ENCODE results near the gene NDST1. TPM values are rescaled to one million over a fixed set of nuclear protein-coding genes. Genes with fewer than 3 reads are reported as not detected.

Gene NDST1
- total RNA-seq, 1 donor from 2014 or later, result 228 TPM

DNA sequence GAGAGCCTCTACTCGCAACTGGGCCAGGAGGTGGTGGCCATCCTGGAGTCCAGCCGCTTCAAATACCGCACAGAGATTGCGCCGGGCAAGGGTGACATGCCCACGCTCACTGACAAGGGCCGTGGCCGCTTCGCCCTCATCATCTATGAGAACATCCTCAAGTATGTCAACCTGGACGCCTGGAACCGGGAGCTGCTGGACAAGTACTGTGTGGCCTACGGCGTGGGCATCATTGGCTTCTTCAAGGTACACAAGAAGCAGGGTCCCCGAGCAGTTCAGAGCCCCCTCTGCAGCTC is 13.5 kb downstream of the NDST1 start:
- Mint-ChIP-seq H3K4me3 (ENCODE audit: unreplicated experiment) (no peak overlapping the region), H3K27ac (ENCODE audit: unreplicated experiment) (peak overlapping the region; percentile 36), H3K4me1 (ENCODE audit: low read depth) (peaks cover 81% of the 10 kb centered on the region), H3K36me3 (ENCODE audit: low read depth) (peaks cover 14% of the 10 kb centered on the region), H3K27me3 (ENCODE audit: low read depth) (no peaks in the 10 kb centered on the region), H3K9me3 (ENCODE audit: low read depth) (no peaks in the 10 kb centered on the region)
- TF ChIP-seq, protein P1, sequence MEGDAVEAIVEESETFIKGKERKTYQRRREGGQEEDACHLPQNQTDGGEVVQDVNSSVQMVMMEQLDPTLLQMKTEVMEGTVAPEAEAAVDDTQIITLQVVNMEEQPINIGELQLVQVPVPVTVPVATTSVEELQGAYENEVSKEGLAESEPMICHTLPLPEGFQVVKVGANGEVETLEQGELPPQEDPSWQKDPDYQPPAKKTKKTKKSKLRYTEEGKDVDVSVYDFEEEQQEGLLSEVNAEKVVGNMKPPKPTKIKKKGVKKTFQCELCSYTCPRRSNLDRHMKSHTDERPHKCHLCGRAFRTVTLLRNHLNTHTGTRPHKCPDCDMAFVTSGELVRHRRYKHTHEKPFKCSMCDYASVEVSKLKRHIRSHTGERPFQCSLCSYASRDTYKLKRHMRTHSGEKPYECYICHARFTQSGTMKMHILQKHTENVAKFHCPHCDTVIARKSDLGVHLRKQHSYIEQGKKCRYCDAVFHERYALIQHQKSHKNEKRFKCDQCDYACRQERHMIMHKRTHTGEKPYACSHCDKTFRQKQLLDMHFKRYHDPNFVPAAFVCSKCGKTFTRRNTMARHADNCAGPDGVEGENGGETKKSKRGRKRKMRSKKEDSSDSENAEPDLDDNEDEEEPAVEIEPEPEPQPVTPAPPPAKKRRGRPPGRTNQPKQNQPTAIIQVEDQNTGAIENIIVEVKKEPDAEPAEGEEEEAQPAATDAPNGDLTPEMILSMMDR (IDR thresholded peaks at IDR 0.05), result no peak
- no peak for DNase-seq (ENCODE audit: low spot score)

DNA sequence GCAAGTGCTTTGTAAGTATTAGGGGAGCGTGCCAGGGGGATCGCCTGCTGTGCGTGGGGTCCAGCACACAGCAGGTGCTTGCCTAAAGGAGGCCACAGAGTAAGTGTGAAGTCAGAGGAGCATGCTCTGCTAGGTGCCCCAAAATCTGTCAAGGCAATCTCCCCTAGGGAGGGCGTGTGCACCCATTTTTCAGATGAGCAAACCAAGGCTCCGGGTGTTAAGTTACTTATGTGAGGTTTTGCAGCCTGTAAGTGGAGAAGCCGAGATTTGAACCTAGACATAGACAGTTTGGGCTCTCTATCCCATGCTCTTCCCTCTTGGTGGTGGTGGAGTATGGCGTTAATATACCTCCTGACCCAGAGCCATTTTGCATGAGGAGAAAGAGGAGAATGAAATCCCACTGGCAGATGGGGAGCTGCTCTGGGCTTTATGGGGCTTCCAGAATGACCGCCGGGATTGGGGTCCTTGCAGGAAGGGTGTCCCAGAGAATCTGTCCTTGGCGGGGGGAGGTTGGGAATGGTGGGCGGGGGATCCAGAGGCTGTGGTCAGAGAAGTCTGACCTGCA is 14.1 kb downstream of the NDST1 start:
- DNase-seq (ENCODE audit: low spot score), result no peak
- Mint-ChIP-seq H3K27ac (ENCODE audit: unreplicated experiment) (no peak overlapping the region), H3K4me1 (ENCODE audit: low read depth) (peaks cover 81% of the 10 kb centered on the region), H3K27me3 (ENCODE audit: low read depth) (no peaks in the 10 kb centered on the region), H3K9me3 (ENCODE audit: low read depth) (no peaks in the 10 kb centered on the region), H3K4me3 (ENCODE audit: unreplicated experiment) (no peak overlapping the region), H3K36me3 (ENCODE audit: low read depth) (peaks cover 16% of the 10 kb centered on the region)
- TF ChIP-seq, protein P1 (IDR thresholded peaks at IDR 0.05), result no peak

GRCh38 chr5:150522504-150523414 is 14.8 kb downstream of the NDST1 start:
- peaks cover 17% of the 10 kb centered on the region for H3K36me3 Mint-ChIP-seq (ENCODE audit: low read depth)
- no peak for DNase-seq (ENCODE audit: low spot score)
- H3K27ac Mint-ChIP-seq (ENCODE audit: unreplicated experiment), result peak overlapping the region; percentile 45
- H3K27me3 Mint-ChIP-seq (ENCODE audit: low read depth), result no peaks in the 10 kb centered on the region
- no peaks in the 10 kb centered on the region for H3K9me3 Mint-ChIP-seq (ENCODE audit: low read depth)
- H3K4me3 Mint-ChIP-seq (ENCODE audit: unreplicated experiment), result no peak overlapping the region
- TF ChIP-seq, protein P1 (IDR thresholded peaks at IDR 0.05), result no peak
- H3K4me1 Mint-ChIP-seq (ENCODE audit: low read depth), result peaks cover 80% of the 10 kb centered on the region

DNA sequence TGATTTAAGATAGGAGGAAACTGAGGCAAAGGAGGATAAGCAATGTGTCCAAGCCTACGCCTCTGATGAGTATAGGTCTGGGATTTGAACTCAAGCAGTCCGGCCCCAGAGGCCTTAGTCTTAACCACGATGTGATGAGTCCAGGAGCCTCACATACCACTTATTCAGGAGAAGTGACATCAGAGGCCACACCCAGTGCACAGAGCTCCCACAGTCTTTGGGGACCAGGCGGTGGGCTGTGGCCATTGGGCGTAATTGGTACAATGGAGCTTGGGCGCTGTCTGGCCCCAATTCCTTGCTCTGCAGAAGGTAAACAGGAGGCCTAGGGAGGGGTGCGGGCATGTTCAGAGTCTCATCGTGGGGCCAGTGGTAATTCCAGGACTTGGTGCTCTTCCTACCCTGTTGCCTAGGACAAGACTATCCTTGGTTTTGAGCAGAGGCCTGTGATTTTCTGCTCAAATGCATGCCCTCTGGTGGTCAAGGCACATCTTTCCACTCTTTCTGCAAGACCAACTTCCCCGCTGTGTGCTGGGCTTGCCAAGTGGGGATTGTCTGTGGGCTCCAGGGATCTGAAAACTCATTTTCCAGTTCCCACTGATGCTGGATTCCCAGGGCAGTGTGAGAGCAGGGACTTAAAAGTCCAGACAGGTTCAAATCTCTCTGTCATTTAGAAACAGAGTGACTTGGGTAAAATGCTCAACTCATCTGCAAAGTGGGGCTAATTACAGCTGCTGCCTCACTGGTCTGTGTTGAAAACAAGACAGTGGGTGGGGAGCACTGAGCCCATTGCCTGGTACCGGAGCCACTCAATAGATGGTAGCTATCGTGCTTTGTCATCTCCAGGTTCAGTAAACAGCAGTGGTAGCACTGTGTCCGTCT is 15.8 kb downstream of the NDST1 start:
- Mint-ChIP-seq H3K27me3 (ENCODE audit: low read depth) (no peaks in the 10 kb centered on the region), H3K4me3 (ENCODE audit: unreplicated experiment) (no peak overlapping the region), H3K36me3 (ENCODE audit: low read depth) (peaks cover 20% of the 10 kb centered on the region), H3K9me3 (ENCODE audit: low read depth) (no peaks in the 10 kb centered on the region), H3K27ac (ENCODE audit: unreplicated experiment) (peak overlapping the region; percentile 84), H3K4me1 (ENCODE audit: low read depth) (peaks cover 73% of the 10 kb centered on the region)
- TF ChIP-seq, protein P1 (IDR thresholded peaks at IDR 0.05), result peak; percentile 82
- DNase-seq (ENCODE audit: low spot score), result no peak

GRCh38 chr5:150525163-150525562 is 17.2 kb downstream of the NDST1 start:
- Mint-ChIP-seq H3K27me3 (ENCODE audit: low read depth) (no peaks in the 10 kb centered on the region), H3K36me3 (ENCODE audit: low read depth) (peaks cover 16% of the 10 kb centered on the region), H3K9me3 (ENCODE audit: low read depth) (no peaks in the 10 kb centered on the region), H3K27ac (ENCODE audit: unreplicated experiment) (peak overlapping the region; percentile 63), H3K4me1 (ENCODE audit: low read depth) (peaks cover 73% of the 10 kb centered on the region), H3K4me3 (ENCODE audit: unreplicated experiment) (no peak overlapping the region)
- TF ChIP-seq, protein P1 (IDR thresholded peaks at IDR 0.05), result no peak
- DNase-seq (ENCODE audit: low spot score), result no peak

All from chondrocyte (in vitro differentiated cells).